Activated CD4-positive, alpha-beta T cell treated with anti-CD3 and anti-CD28 coated beads, Interleukin-2, amount 50 U/mL, for 48 hours (primary cell): Measurements from ENCODE around the gene CHRM2.

Source experiments
- DNase-seq, 2 experiments: peaks; one replicate each; pipeline ENCODE4 v3.0.0-alpha.2; 2020

The CHRM2 gene

DNA sequence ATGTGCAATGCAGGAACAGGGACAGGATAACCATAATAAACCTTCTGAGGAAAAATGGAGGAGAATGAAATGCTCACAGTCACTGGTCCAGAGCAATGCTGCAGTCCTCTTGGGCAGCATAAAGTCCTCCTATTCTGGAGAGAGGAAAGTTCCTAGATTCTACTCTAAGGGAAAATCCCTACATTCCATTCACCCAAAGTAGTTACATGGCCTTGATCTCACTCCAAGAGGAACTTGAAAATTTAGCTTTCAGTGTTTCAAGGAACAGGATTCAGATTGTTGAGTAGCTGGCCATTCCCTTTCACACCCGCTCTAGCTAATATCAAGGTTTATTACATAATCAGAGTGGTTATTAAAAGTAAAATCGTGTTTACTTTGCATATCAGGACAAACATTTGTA is 168.3 kb downstream of the CHRM2 start:
- DNase-seq = no peak

DNA sequence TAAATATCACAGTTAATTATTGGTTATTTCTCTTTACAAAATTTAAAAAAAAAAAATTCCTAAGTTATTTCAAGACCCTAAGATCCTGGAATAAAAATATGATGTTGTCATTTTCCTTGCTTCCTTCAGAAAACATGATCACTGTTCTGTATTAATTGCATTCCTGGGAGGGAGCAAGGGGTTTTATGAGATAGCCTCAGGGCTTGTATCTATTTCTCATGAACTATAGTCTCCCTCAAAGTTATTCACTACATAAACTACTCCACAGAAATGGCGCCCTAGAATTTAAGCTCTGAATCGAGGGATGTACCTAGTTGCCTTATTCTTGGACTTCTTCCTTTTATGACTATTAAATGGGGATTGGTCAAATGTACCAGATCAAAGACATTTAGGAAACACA is 170.3 kb downstream of the CHRM2 start:
- no peak for DNase-seq

DNA sequence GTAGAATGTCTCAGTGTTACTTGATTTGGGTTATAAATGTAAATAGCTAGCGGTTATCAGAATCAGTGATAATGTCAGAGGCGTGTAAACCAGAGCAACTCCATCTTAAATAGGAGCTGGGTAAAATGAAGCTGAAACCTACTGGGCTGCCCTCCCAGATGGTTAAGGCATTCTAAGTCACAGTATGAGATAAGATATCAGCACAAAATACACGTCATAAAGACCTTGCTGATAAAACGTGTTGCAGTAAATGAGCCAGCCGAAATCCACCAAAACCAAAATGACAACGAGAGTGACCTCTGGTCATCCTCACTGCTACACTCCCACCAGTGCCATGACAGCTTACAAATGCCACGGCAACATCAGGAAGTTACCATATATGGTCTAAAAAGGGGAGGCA is 172.3 kb downstream of the CHRM2 start:
- DNase-seq = no peak

DNA sequence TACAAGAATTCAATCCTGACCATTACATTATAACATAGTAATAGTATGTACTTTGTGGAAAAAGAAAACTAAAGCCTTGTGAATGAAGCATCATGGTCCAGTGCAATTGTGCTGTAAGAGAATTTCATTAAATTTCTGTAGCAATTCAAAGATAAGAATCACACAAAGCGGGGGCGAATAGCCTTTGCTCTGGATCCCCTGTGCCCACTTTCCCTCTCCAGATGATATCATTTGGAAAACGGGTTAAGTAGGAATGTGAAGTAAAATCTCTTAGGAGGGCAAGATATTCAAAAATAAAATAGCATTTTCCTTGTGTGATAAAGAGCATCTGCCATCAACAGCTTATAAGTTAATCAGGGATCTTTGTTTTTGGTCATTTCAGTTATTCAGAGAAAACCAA is 177.1 kb downstream of the CHRM2 start:
- DNase-seq = no peak

DNA sequence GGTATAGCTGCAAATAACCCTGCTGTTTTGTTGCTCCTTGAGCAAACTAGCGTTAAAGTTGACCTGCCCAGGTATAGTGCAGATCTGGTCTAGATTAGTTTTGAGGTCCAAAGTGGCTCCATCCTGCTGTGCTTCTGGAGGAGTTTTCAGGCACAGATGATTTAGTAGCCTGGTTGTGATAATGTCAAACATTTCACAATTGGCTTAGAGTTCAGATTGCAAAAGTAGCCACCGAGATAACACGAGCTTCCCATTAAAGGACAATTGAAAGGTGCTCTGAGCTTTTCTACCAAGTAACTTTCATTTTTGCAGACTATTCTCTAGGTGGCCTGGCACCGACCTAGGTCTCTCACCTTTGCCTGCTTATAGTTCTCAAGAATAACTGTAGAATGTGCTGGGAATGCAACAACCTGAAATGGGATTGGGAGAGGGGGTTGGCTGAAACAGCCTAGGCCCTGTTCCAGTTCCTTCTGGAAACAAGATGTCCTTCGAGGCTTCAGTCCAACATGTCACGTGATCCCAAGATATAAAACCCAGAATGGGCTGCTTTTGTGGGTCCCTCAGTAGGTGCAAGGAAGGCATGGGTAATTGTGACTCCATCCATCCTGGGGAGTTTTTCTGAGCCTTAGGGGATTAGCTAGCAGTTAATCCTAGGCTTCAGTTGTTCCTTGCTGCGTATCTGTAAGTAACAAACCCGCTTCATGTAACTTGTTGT is 201.0 kb downstream of the CHRM2 start:
- no peak for DNase-seq
